K562 (cell line): ENCODE results near the gene ZRANB3. TPM values are rescaled to one million over a fixed set of nuclear protein-coding genes. Genes with fewer than 3 reads are reported as not detected.

Source experiments
- ATAC-seq: fragments of 200-7000 bp; cut with Tn5 transposase; 3 replicates; pipeline ENCODE4 v1.9.1; 2020; ENCODE audit warnings: moderate library complexity
- BruUV-seq: library from RNA; stranded (reverse); fragments of 400-500 nt; replicated peaks from 2 replicates; lab custom pipeline; 2021; lab: Mats Ljungman, UMichigan
- CTCF ChIA-PET: fragments of 300-600 bp; formaldehyde crosslinking; extraction: SDS; loops from one replicate; lab custom pipeline; 2021; ENCODE audit warnings: low intra/inter-chr PET ratio; lab: Yijun Ruan, JAX
- POLR2A ChIA-PET: fragments of 300-600, 350-650 bp; sonication (Branson Sonifier 250); formaldehyde crosslinking; extraction: SDS; loops from one replicate; lab custom pipeline; 2021; ENCODE audit warnings: antibody characterized with exemption, inconsistent platforms; lab: Yijun Ruan, JAX
- DNase-seq, 4 experiments: peaks; one replicate each; pipeline versions ENCODE4 v3.0.0 to v3.0.0-alpha.2; 2011 to 2018; ENCODE audit warnings: low spot score in 3 of 4, mixed read lengths in 3 of 4; ENCODE audit errors: extremely low read depth in 1 of 4
- FAIRE-seq: peaks from 2 replicates; lab custom pipeline; 2011; peaks lifted over from hg19 to GRCh38; lab: Jason Lieb, UNC
- H2AFZ ChIP-seq: 2 replicates; pipeline ENCODE4 v1.6.0; 2011; ENCODE audit warnings: low read depth, low read length, control low read depth, inconsistent platforms
- H3K27ac ChIP-seq: fragments of 200-600 bp; 3 replicates; pipeline ENCODE4 v1.8.0; 2011; ENCODE audit warnings: low read depth, mild to moderate bottlenecking, control low read depth, inconsistent platforms, low read length, moderate library complexity, mixed read lengths; ENCODE audit errors: extremely low read depth
- H3K27me3 ChIP-seq, 2 experiments: fragments of 300-600 bp in 1 of 2; 2 replicates in 1 of 2; 3 replicates in 1 of 2; pipeline versions ENCODE4 v1.6.0 to v1.8.0; 2011; ENCODE audit warnings: inconsistent platforms in 2 of 2, low read length in 2 of 2, mild to moderate bottlenecking in 1 of 2, mixed read lengths in 1 of 2, moderate library complexity in 1 of 2; ENCODE audit not compliant: control insufficient read depth in 2 of 2, insufficient read depth in 2 of 2
- H3K36me3 ChIP-seq: fragments of 300-600 bp; 3 replicates; pipeline ENCODE4 v1.8.0; 2011; ENCODE audit warnings: mild to moderate bottlenecking, low read length, inconsistent platforms; ENCODE audit not compliant: control insufficient read depth, insufficient read depth
- H3K4me1 ChIP-seq, 2 experiments: fragments of 200-600 bp in 1 of 2; replicated peaks in 1 of 2; 2 replicates in 1 of 2; 3 replicates in 1 of 2; pipeline versions ENCODE4 v1.5.1 to v1.8.0; 2011; ENCODE audit warnings: inconsistent platforms in 2 of 2, low read length in 2 of 2, mild to moderate bottlenecking in 1 of 2, mixed read lengths in 1 of 2, moderate library complexity in 1 of 2; ENCODE audit not compliant: control insufficient read depth in 2 of 2, insufficient read depth in 2 of 2
- H3K4me2 ChIP-seq: 2 replicates; pipeline ENCODE4 v1.6.1; 2011; ENCODE audit warnings: low read length, control low read depth, inconsistent platforms, mixed read lengths; ENCODE audit not compliant: insufficient read depth
- H3K4me3 ChIP-seq: fragments of 200-600 bp; sonication (generic), shearing (Covaris generic); 2 replicates; pipeline ENCODE4 v1.5.1; 2016; ENCODE audit warnings: control low read depth, inconsistent platforms
- H3K79me2 ChIP-seq: fragments of 200-600 bp; 3 replicates; pipeline ENCODE4 v1.8.0; 2011; ENCODE audit warnings: low read length, inconsistent platforms; ENCODE audit not compliant: control insufficient read depth, insufficient read depth
- H3K9ac ChIP-seq, 2 experiments: 2 replicates each; pipeline versions ENCODE4 v1.6.0 to v1.6.1; 2011; ENCODE audit warnings: low read depth in 2 of 2, low read length in 2 of 2, control low read depth in 1 of 2, inconsistent platforms in 1 of 2, mild to moderate bottlenecking in 1 of 2, mixed read lengths in 1 of 2; ENCODE audit not compliant: insufficient read depth in 1 of 2
- H3K9me1 ChIP-seq: one replicate; pipeline ENCODE4 v1.6.0; 2011; ENCODE audit warnings: inconsistent platforms, mild to moderate bottlenecking, low read length, moderate library complexity; ENCODE audit not compliant: control insufficient read depth, insufficient read depth
- H3K9me3 ChIP-seq: replicated peaks from 2 replicates; pipeline ENCODE4 v1.5.1; 2011; ENCODE audit warnings: low read depth, low read length, inconsistent platforms; ENCODE audit not compliant: control insufficient read depth, insufficient read depth
- H4K20me1 ChIP-seq: replicated peaks from 2 replicates; pipeline ENCODE4 v1.6.1; 2011; ENCODE audit warnings: low read length, inconsistent platforms, mixed read lengths; ENCODE audit not compliant: control insufficient read depth, insufficient read depth
- ATF2 ChIP-seq: sonication (generic); formaldehyde crosslinking; IDR thresholded peaks from 2 replicates; pipeline ENCODE4 v1.8.1; 2022; ENCODE audit warnings: missing genetic modification reagents
- CHD2 ChIP-seq: IDR thresholded peaks from 2 replicates; pipeline ENCODE4 v1.6.1; 2011; ENCODE audit warnings: low read depth, low read length
- E2F5 ChIP-seq: sonication (generic); formaldehyde crosslinking; IDR thresholded peaks from 2 replicates; pipeline ENCODE4 v1.8.0; 2022; ENCODE audit warnings: mild to moderate bottlenecking, missing genetic modification reagents
- GABPB1 ChIP-seq: sonication (generic); formaldehyde crosslinking; IDR thresholded peaks from 2 replicates; pipeline ENCODE4 v1.8.0; 2022; ENCODE audit warnings: mild to moderate bottlenecking, missing genetic modification reagents
- JUN ChIP-seq, 2 experiments: sonication (generic) in 1 of 2; formaldehyde crosslinking in 1 of 2; IDR thresholded peaks; 2 replicates each; pipeline versions ENCODE4 v1.6.1 to v1.8.0; 2012 to 2022; ENCODE audit warnings: borderline replicate concordance in 2 of 2, mild to moderate bottlenecking in 2 of 2, improper control_type of control experiment in 1 of 2, low read depth in 1 of 2, low read length in 1 of 2, missing genetic modification reagents in 1 of 2
- MBD2 ChIP-seq: sonication (generic); IDR thresholded peaks from 2 replicates; pipeline ENCODE4 v1.6.1; 2016; ENCODE audit warnings: low read depth, borderline replicate concordance
- NFYB ChIP-seq: IDR thresholded peaks from 2 replicates; pipeline ENCODE4 v1.6.1; 2011; ENCODE audit warnings: mild to moderate bottlenecking, moderate library complexity; ENCODE audit not compliant: insufficient read length; ENCODE audit errors: extremely low read depth
- PML ChIP-seq: IDR thresholded peaks from 2 replicates; pipeline ENCODE4 v1.6.1; 2012; ENCODE audit warnings: low read length, inconsistent platforms
- SMAD3 ChIP-seq: fragments of 450-650 bp; formaldehyde crosslinking; conservative IDR thresholded peaks from 2 replicates; pipeline ENCODE4 v1.4.0; 2020; ENCODE audit warnings: mild to moderate bottlenecking
- TAF7 ChIP-seq: fragments of 450-650 bp; IDR thresholded peaks from 2 replicates; pipeline ENCODE4 v1.6.1; 2016; ENCODE audit warnings: missing genetic modification characterization, missing compliant biosample characterization
- TRIM28 ChIP-seq: fragments of 450-650 bp; IDR thresholded peaks from 2 replicates; pipeline ENCODE4 v1.6.1; 2017
- XRCC4 ChIP-seq: IDR thresholded peaks from one replicate; pipeline ENCODE4 v1.6.1; 2011; ENCODE audit not compliant: insufficient read depth, insufficient read length; ENCODE audit errors: extremely low read depth
- ZBED1 ChIP-seq: IDR thresholded peaks from 2 replicates; pipeline ENCODE4 v1.6.1; 2014
- ZBTB49 ChIP-seq: sonication (generic); formaldehyde crosslinking; IDR thresholded peaks from 2 replicates; pipeline ENCODE4 v1.8.0; 2022; ENCODE audit warnings: missing genetic modification reagents, mild to moderate bottlenecking, borderline replicate concordance
- ZFP1 ChIP-seq: fragments of 450-650 bp; formaldehyde crosslinking; IDR thresholded peaks from 2 replicates; pipeline ENCODE4 v1.4.0; 2020; ENCODE audit warnings: mild to moderate bottlenecking, mixed read lengths
- ZNF184 ChIP-seq: sonication (generic); formaldehyde crosslinking; IDR thresholded peaks from 2 replicates; pipeline ENCODE4 v1.5.0; 2020; ENCODE audit warnings: missing genetic modification reagents
- ZNF23 ChIP-seq: fragments of 250-450 bp; sonication (Bioruptor Pico); IDR thresholded peaks from 2 replicates; pipeline ENCODE4 v1.4.0; 2020; ENCODE audit warnings: mild to moderate bottlenecking
- ZNF311 ChIP-seq: fragments of 250-450 bp; sonication (Bioruptor Pico); IDR thresholded peaks from 2 replicates; pipeline ENCODE4 v1.4.0; 2020; ENCODE audit warnings: mild to moderate bottlenecking, moderate library complexity
- ZNF408 ChIP-seq: fragments of 250-450 bp; sonication (Bioruptor Pico); IDR thresholded peaks from 2 replicates; pipeline ENCODE4 v1.4.0; 2020; ENCODE audit warnings: low read depth, mild to moderate bottlenecking, moderate library complexity
- WGBS: fragments of 100-300 bp; shearing (Covaris generic); methylation state at CpG from one replicate; pipeline ENCODE4 v1.1.6; 2016; ENCODE audit warnings: low coverage, mixed read lengths; ENCODE audit not compliant: insufficient coverage; ENCODE audit errors: missing lambda C conversion rate; 5-methylcytosine and 5-hydroxymethylcytosine counted together
- in situ Hi-C: fragments of 300-500 bp; cut with MboI; formaldehyde crosslinking; loops from 4 replicates; pipeline ENCODE4 v1.15.0; 2018; ENCODE audit warnings: inconsistent platforms, mixed read lengths
- intact Hi-C: fragments of 100-400 bp; cut with micrococcal nuclease; formaldehyde crosslinking; loops from 2 replicates; pipeline ENCODE4 v1.14.2; 2022
- polyA plus RNA-seq, 8 experiments: library from polyadenylated mRNA; depleted of rRNA in 4 of 8; stranded (reverse) in 5 of 8; unstranded in 3 of 8; fragments of >200 nt; fragmentation: Nextera tagmentation in 2 of 8; fragmentation: Illumina TruSeq in 1 of 8; extraction: Ambion mirVana in 2 of 8; extraction: Trizol in 1 of 8; gene quantifications; 2 replicates each; pipeline versions ENCODE4 v1.2.1 to v1.2.3, GENCODE V29; 2011 to 2014; ENCODE audit warnings: inconsistent platforms in 1 of 8, missing spikeins in 1 of 8
- total RNA-seq, 7 experiments: library from RNA; depleted of rRNA in 6 of 7; stranded (reverse); fragments of >200 nt in 6 of 7; fragmentation: Illumina TruSeq in 2 of 7; extraction: Trizol in 2 of 7; gene quantifications; 2 replicates each; pipeline versions ENCODE4 v1.2.1 to v1.2.3, GENCODE V29; 2011 to 2021; ENCODE audit warnings: low replicate concordance in 1 of 7

ZRANB3 gene
- total and polyA plus RNA-seq, 9 of the 15 experiments (the other 6 are each of a cell fraction or from before 2014, with no cell fraction given), result 8.6 to 21.3 (median 14.7) TPM

- TF ChIP-seq SMAD3, result no peak
- TF ChIP-seq ZNF311, result no peak
- no peak for TF ChIP-seq TRIM28
- no peak for TF ChIP-seq ZFP1 (CRISPR knock-in tag)
- TF ChIP-seq XRCC4, result no peak
Observed at GRCh38 chr2:135227386-135227785, 303.6 kb downstream of the ZRANB3 start (continued).

GRCh38 chr2:135226961-135227360 is 304.1 kb downstream of the ZRANB3 start:
- DNase-seq, result no peak
- ATAC-seq, result no peak
- Histone ChIP-seq H4K20me1 (no peaks in the 10 kb centered on the region; the same call in 1 of the 2 replicates), H3K27me3 (no peaks in the 10 kb centered on the region), H3K4me1 (peaks cover 0 to 2% of the 10 kb centered on the region in 2 experiments; a peak in 2 of 5 replicates), H3K36me3 (peaks cover 3% of the 10 kb centered on the region; the same call in 1 of the 3 replicates), H3K79me2 (no peaks in the 10 kb centered on the region), H3K27ac (no peak overlapping the region), H3K4me3 (no peak overlapping the region), H3K9me1 (no peaks in the 10 kb centered on the region), H3K9me3 (no peaks in the 10 kb centered on the region), H3K9ac (no peak overlapping the region), H3K4me2 (no peak overlapping the region), H2AFZ (no peak overlapping the region)
- intact Hi-C loops (no loop called here), in situ Hi-C loops (no loop called here)
- CTCF ChIA-PET, result no interaction called here
- WGBS, result 38% methylated on average over 1 of the region's 1 CpG
- FAIRE-seq, result no peak
- POLR2A ChIA-PET, result interaction anchor here (0.6 to 0.8 kb wide), 2 partner anchors 14 to 541 kb away, joined by 3 to 4 read pairs; no protein-coding TSS in a partner anchor
- no TSS peak for BruUV-seq
- no peak for TF ChIP-seq NFYB
- no peak for TF ChIP-seq E2F5
- no peak for TF ChIP-seq ZNF408
- TF ChIP-seq ZNF23 (CRISPR knock-in tag), result no peak
- no peak for TF ChIP-seq ZNF184
- TF ChIP-seq CHD2, result no peak
- no peak for TF ChIP-seq ZBTB49 (CRISPR knock-in tag)
- no peak for TF ChIP-seq GABPB1 (CRISPR knock-in tag)
- TF ChIP-seq TAF7 (tag), result no peak
- no peak for TF ChIP-seq JUN (IDR thresholded peaks at IDR 0.05; ENCODE audit: borderline replicate concordance, low read depth, low read length)
- TF ChIP-seq JUN (CRISPR knock-in tag; IDR thresholded peaks at IDR 0.05; ENCODE audit: borderline replicate concordance), result no peak
- no peak for TF ChIP-seq ZBED1
- TF ChIP-seq ATF2 (CRISPR knock-in tag), result no peak
- TF ChIP-seq MBD2, result no peak
- TF ChIP-seq PML, result no peak
